K562 (cell line): ENCODE data around the gene SGSM2. TPM values are rescaled to one million over a fixed set of nuclear protein-coding genes. Genes with fewer than 3 reads are reported as not detected.

Source experiments
- ATAC-seq: fragments of 200-7000 bp; cut with Tn5 transposase; 3 replicates; pipeline ENCODE4 v1.9.1; 2020; ENCODE audit warnings: moderate library complexity
- BruUV-seq: library from RNA; stranded (reverse); fragments of 400-500 nt; replicated peaks from 2 replicates; lab custom pipeline; 2021; lab: Mats Ljungman, UMichigan
- CTCF ChIA-PET: fragments of 300-600 bp; formaldehyde crosslinking; extraction: SDS; loops from one replicate; lab custom pipeline; 2021; ENCODE audit warnings: low intra/inter-chr PET ratio; lab: Yijun Ruan, JAX
- POLR2A ChIA-PET: fragments of 300-600, 350-650 bp; sonication (Branson Sonifier 250); formaldehyde crosslinking; extraction: SDS; loops from one replicate; lab custom pipeline; 2021; ENCODE audit warnings: antibody characterized with exemption, inconsistent platforms; lab: Yijun Ruan, JAX
- DNase-seq, 4 experiments: peaks; one replicate each; pipeline versions ENCODE4 v3.0.0 to v3.0.0-alpha.2; 2011 to 2018; ENCODE audit warnings: low spot score in 3 of 4, mixed read lengths in 3 of 4; ENCODE audit errors: extremely low read depth in 1 of 4
- FAIRE-seq: peaks from 2 replicates; lab custom pipeline; 2011; peaks lifted over from hg19 to GRCh38; lab: Jason Lieb, UNC
- H2AFZ ChIP-seq: 2 replicates; pipeline ENCODE4 v1.6.0; 2011; ENCODE audit warnings: low read depth, low read length, control low read depth, inconsistent platforms
- H3K27ac ChIP-seq: fragments of 200-600 bp; 3 replicates; pipeline ENCODE4 v1.8.0; 2011; ENCODE audit warnings: low read depth, mild to moderate bottlenecking, control low read depth, inconsistent platforms, low read length, moderate library complexity, mixed read lengths; ENCODE audit errors: extremely low read depth
- H3K27me3 ChIP-seq, 2 experiments: fragments of 300-600 bp in 1 of 2; 2 replicates in 1 of 2; 3 replicates in 1 of 2; pipeline versions ENCODE4 v1.6.0 to v1.8.0; 2011; ENCODE audit warnings: inconsistent platforms in 2 of 2, low read length in 2 of 2, mild to moderate bottlenecking in 1 of 2, mixed read lengths in 1 of 2, moderate library complexity in 1 of 2; ENCODE audit not compliant: control insufficient read depth in 2 of 2, insufficient read depth in 2 of 2
- H3K36me3 ChIP-seq: fragments of 300-600 bp; 3 replicates; pipeline ENCODE4 v1.8.0; 2011; ENCODE audit warnings: mild to moderate bottlenecking, low read length, inconsistent platforms; ENCODE audit not compliant: control insufficient read depth, insufficient read depth
- H3K4me1 ChIP-seq, 2 experiments: fragments of 200-600 bp in 1 of 2; replicated peaks in 1 of 2; 2 replicates in 1 of 2; 3 replicates in 1 of 2; pipeline versions ENCODE4 v1.5.1 to v1.8.0; 2011; ENCODE audit warnings: inconsistent platforms in 2 of 2, low read length in 2 of 2, mild to moderate bottlenecking in 1 of 2, mixed read lengths in 1 of 2, moderate library complexity in 1 of 2; ENCODE audit not compliant: control insufficient read depth in 2 of 2, insufficient read depth in 2 of 2
- H3K4me2 ChIP-seq: 2 replicates; pipeline ENCODE4 v1.6.1; 2011; ENCODE audit warnings: low read length, control low read depth, inconsistent platforms, mixed read lengths; ENCODE audit not compliant: insufficient read depth
- H3K4me3 ChIP-seq: fragments of 200-600 bp; sonication (generic), shearing (Covaris generic); 2 replicates; pipeline ENCODE4 v1.5.1; 2016; ENCODE audit warnings: control low read depth, inconsistent platforms
- H3K79me2 ChIP-seq: fragments of 200-600 bp; 3 replicates; pipeline ENCODE4 v1.8.0; 2011; ENCODE audit warnings: low read length, inconsistent platforms; ENCODE audit not compliant: control insufficient read depth, insufficient read depth
- H3K9ac ChIP-seq, 2 experiments: 2 replicates each; pipeline versions ENCODE4 v1.6.0 to v1.6.1; 2011; ENCODE audit warnings: low read depth in 2 of 2, low read length in 2 of 2, control low read depth in 1 of 2, inconsistent platforms in 1 of 2, mild to moderate bottlenecking in 1 of 2, mixed read lengths in 1 of 2; ENCODE audit not compliant: insufficient read depth in 1 of 2
- H3K9me1 ChIP-seq: one replicate; pipeline ENCODE4 v1.6.0; 2011; ENCODE audit warnings: inconsistent platforms, mild to moderate bottlenecking, low read length, moderate library complexity; ENCODE audit not compliant: control insufficient read depth, insufficient read depth
- H3K9me3 ChIP-seq: replicated peaks from 2 replicates; pipeline ENCODE4 v1.5.1; 2011; ENCODE audit warnings: low read depth, low read length, inconsistent platforms; ENCODE audit not compliant: control insufficient read depth, insufficient read depth
- H4K20me1 ChIP-seq: replicated peaks from 2 replicates; pipeline ENCODE4 v1.6.1; 2011; ENCODE audit warnings: low read length, inconsistent platforms, mixed read lengths; ENCODE audit not compliant: control insufficient read depth, insufficient read depth
- BACH1 ChIP-seq: fragments of 200-800 bp; sonication (Bioruptor generic); IDR thresholded peaks from 2 replicates; pipeline ENCODE4 v1.6.1; 2016; ENCODE audit warnings: missing genetic modification characterization, missing compliant biosample characterization
- CREBBP ChIP-seq: IDR thresholded peaks from one replicate; pipeline ENCODE4 v1.6.1; 2012; ENCODE audit warnings: low read depth, mild to moderate bottlenecking, control low read depth, inconsistent platforms, low read length
- EZH2 ChIP-seq: IDR thresholded peaks from 2 replicates; pipeline ENCODE4 v1.6.1; 2012; ENCODE audit warnings: low read depth, mild to moderate bottlenecking, inconsistent platforms, low read length, borderline replicate concordance
- MEIS2 ChIP-seq: fragments of 450-650 bp; IDR thresholded peaks from 2 replicates; pipeline ENCODE4 v1.6.1; 2014; ENCODE audit warnings: mild to moderate bottlenecking; ENCODE audit not compliant: partially characterized antibody
- NCOA1 ChIP-seq: fragments of 450-650 bp; IDR thresholded peaks from 2 replicates; pipeline ENCODE4 v1.6.1; 2016; ENCODE audit warnings: low read depth
- PHTF2 ChIP-seq: fragments of 250-450 bp; sonication (Bioruptor Pico); IDR thresholded peaks from 2 replicates; pipeline ENCODE4 v1.5.0; 2021; ENCODE audit warnings: mild to moderate bottlenecking
- RBM22 ChIP-seq: fragments of 200-400 bp; formaldehyde crosslinking; IDR thresholded peaks from 2 replicates; pipeline ENCODE4 v1.6.1; 2018; ENCODE audit warnings: low read length, low read depth; ENCODE audit not compliant: poor library complexity, severe bottlenecking
- SREBF2 ChIP-seq: sonication (generic); formaldehyde crosslinking; IDR thresholded peaks from 2 replicates; pipeline ENCODE4 v1.4.0; 2020; ENCODE audit warnings: mild to moderate bottlenecking, missing genetic modification reagents
- ZNF695 ChIP-seq: fragments of 450-650 bp; formaldehyde crosslinking; IDR thresholded peaks from 2 replicates; pipeline ENCODE4 v1.4.0; 2020; ENCODE audit warnings: mild to moderate bottlenecking, moderate library complexity
- WGBS: fragments of 100-300 bp; shearing (Covaris generic); methylation state at CpG from one replicate; pipeline ENCODE4 v1.1.6; 2016; ENCODE audit warnings: low coverage, mixed read lengths; ENCODE audit not compliant: insufficient coverage; ENCODE audit errors: missing lambda C conversion rate; 5-methylcytosine and 5-hydroxymethylcytosine counted together
- in situ Hi-C: fragments of 300-500 bp; cut with MboI; formaldehyde crosslinking; loops from 4 replicates; pipeline ENCODE4 v1.15.0; 2018; ENCODE audit warnings: inconsistent platforms, mixed read lengths
- intact Hi-C: fragments of 100-400 bp; cut with micrococcal nuclease; formaldehyde crosslinking; loops from 2 replicates; pipeline ENCODE4 v1.14.2; 2022
- polyA plus RNA-seq, 8 experiments: library from polyadenylated mRNA; depleted of rRNA in 4 of 8; stranded (reverse) in 5 of 8; unstranded in 3 of 8; fragments of >200 nt; fragmentation: Nextera tagmentation in 2 of 8; fragmentation: Illumina TruSeq in 1 of 8; extraction: Ambion mirVana in 2 of 8; extraction: Trizol in 1 of 8; gene quantifications; 2 replicates each; pipeline versions ENCODE4 v1.2.1 to v1.2.3, GENCODE V29; 2011 to 2014; ENCODE audit warnings: inconsistent platforms in 1 of 8, missing spikeins in 1 of 8
- total RNA-seq, 7 experiments: library from RNA; depleted of rRNA in 6 of 7; stranded (reverse); fragments of >200 nt in 6 of 7; fragmentation: Illumina TruSeq in 2 of 7; extraction: Trizol in 2 of 7; gene quantifications; 2 replicates each; pipeline versions ENCODE4 v1.2.1 to v1.2.3, GENCODE V29; 2011 to 2021; ENCODE audit warnings: low replicate concordance in 1 of 7
- TF ChIP-seq, protein P1 (sequence below): fragments of 450-650 bp; conservative IDR thresholded peaks from 2 replicates; pipeline ENCODE4 v1.6.1; 2016; ENCODE audit warnings: missing genetic modification characterization, low read depth, mild to moderate bottlenecking, control low read depth, missing compliant biosample characterization
- TF ChIP-seq, protein P2 (sequence below): sonication (generic); formaldehyde crosslinking; IDR thresholded peaks from 2 replicates; pipeline ENCODE4 v1.8.0; 2023; ENCODE audit warnings: missing genetic modification reagents, mild to moderate bottlenecking, borderline replicate concordance
- TF ChIP-seq, protein P3 (sequence below): sonication (generic); formaldehyde crosslinking; IDR thresholded peaks from 2 replicates; pipeline ENCODE4 v1.8.0; 2022; ENCODE audit warnings: missing genetic modification reagents, mild to moderate bottlenecking, moderate library complexity, borderline replicate concordance

SGSM2 gene
- total and polyA plus RNA-seq, 9 of the 15 experiments (the other 6 are each of a cell fraction or from before 2014, with no cell fraction given) = 0.20 to 26.3 (median 14.8) TPM

DNA sequence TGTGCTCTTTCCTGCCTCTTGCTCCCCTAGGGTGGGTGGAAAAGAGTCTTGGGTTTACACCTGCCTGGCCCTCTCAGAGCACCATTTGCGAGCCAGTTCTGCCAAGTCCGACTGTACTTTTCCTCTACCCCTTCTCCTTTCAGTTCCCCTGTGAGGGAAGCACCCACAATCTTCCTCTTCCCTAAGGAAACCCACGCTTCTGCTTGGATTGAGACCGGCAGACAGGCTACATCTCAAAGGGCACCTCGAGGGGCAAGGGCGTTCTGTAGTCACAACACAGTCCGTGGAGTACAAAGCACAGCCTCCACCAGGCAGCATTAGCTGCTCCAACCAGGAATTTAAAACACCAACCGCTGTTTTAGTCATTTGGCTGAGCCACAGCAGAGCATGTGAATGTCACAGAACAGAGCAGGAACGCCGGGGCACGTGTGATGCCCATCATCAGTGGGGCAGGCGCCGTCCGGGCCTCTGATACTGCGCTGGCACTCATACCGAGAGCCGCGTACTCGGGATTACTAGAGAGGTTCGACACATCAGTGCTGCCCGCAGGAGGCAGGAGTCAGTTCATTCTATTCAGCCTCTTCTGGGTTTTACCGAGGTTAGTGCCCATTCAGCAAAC is 77.3 kb downstream of the SGSM2 start:
- CTCF ChIA-PET = interaction anchor here (6.0 kb wide), 1 partner anchor 32 kb away, joined by 78 read pairs; no protein-coding TSS in a partner anchor
- Histone ChIP-seq H3K27ac (no peak overlapping the region), H3K4me3 (no peak overlapping the region), H4K20me1 (no peaks in the 10 kb centered on the region), H3K27me3 (no peaks in the 10 kb centered on the region), H2AFZ (no peak overlapping the region), H3K9ac (no peak overlapping the region), H3K9me3 (no peaks in the 10 kb centered on the region), H3K9me1 (no peaks in the 10 kb centered on the region), H3K4me2 (no peak overlapping the region), H3K4me1 (no peaks in the 10 kb centered on the region; a peak in 1 of 5 replicates), H3K79me2 (no peaks in the 10 kb centered on the region), H3K36me3 (peaks cover 41% of the 10 kb centered on the region; the same call in 2 of the 3 replicates)
- WGBS = 93% methylated on average over 12 of the region's 22 CpGs
- POLR2A ChIA-PET = interaction anchor here (0.7 kb wide), 1 partner anchor 29 kb away, joined by 3 read pairs; no protein-coding TSS in a partner anchor
- in situ Hi-C loops (loop anchor here (5.0 kb wide), 1 partner anchor 37 kb away; no protein-coding TSS in a partner anchor), intact Hi-C loops (no loop called here)
- ATAC-seq = no peak
- DNase-seq = no peak
- BruUV-seq = no TSS peak
- FAIRE-seq = no peak
- TF ChIP-seq, protein P1, sequence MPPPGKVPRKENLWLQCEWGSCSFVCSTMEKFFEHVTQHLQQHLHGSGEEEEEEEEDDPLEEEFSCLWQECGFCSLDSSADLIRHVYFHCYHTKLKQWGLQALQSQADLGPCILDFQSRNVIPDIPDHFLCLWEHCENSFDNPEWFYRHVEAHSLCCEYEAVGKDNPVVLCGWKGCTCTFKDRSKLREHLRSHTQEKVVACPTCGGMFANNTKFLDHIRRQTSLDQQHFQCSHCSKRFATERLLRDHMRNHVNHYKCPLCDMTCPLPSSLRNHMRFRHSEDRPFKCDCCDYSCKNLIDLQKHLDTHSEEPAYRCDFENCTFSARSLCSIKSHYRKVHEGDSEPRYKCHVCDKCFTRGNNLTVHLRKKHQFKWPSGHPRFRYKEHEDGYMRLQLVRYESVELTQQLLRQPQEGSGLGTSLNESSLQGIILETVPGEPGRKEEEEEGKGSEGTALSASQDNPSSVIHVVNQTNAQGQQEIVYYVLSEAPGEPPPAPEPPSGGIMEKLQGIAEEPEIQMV = no peak
- TF ChIP-seq, protein P2, sequence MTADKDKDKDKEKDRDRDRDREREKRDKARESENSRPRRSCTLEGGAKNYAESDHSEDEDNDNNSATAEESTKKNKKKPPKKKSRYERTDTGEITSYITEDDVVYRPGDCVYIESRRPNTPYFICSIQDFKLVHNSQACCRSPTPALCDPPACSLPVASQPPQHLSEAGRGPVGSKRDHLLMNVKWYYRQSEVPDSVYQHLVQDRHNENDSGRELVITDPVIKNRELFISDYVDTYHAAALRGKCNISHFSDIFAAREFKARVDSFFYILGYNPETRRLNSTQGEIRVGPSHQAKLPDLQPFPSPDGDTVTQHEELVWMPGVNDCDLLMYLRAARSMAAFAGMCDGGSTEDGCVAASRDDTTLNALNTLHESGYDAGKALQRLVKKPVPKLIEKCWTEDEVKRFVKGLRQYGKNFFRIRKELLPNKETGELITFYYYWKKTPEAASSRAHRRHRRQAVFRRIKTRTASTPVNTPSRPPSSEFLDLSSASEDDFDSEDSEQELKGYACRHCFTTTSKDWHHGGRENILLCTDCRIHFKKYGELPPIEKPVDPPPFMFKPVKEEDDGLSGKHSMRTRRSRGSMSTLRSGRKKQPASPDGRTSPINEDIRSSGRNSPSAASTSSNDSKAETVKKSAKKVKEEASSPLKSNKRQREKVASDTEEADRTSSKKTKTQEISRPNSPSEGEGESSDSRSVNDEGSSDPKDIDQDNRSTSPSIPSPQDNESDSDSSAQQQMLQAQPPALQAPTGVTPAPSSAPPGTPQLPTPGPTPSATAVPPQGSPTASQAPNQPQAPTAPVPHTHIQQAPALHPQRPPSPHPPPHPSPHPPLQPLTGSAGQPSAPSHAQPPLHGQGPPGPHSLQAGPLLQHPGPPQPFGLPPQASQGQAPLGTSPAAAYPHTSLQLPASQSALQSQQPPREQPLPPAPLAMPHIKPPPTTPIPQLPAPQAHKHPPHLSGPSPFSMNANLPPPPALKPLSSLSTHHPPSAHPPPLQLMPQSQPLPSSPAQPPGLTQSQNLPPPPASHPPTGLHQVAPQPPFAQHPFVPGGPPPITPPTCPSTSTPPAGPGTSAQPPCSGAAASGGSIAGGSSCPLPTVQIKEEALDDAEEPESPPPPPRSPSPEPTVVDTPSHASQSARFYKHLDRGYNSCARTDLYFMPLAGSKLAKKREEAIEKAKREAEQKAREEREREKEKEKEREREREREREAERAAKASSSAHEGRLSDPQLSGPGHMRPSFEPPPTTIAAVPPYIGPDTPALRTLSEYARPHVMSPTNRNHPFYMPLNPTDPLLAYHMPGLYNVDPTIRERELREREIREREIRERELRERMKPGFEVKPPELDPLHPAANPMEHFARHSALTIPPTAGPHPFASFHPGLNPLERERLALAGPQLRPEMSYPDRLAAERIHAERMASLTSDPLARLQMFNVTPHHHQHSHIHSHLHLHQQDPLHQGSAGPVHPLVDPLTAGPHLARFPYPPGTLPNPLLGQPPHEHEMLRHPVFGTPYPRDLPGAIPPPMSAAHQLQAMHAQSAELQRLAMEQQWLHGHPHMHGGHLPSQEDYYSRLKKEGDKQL (CRISPR knock-in tag) = no peak
- no peak for TF ChIP-seq BACH1 (tag)
- no peak for TF ChIP-seq ZNF695
- TF ChIP-seq SREBF2 (CRISPR knock-in tag) = no peak
- no peak for TF ChIP-seq MEIS2
- TF ChIP-seq RBM22 = no peak
- no peak for TF ChIP-seq PHTF2 (CRISPR knock-in tag)
- TF ChIP-seq, protein P3, sequence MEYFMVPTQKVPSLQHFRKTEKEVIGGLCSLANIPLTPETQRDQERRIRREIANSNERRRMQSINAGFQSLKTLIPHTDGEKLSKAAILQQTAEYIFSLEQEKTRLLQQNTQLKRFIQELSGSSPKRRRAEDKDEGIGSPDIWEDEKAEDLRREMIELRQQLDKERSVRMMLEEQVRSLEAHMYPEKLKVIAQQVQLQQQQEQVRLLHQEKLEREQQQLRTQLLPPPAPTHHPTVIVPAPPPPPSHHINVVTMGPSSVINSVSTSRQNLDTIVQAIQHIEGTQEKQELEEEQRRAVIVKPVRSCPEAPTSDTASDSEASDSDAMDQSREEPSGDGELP (CRISPR knock-in tag) = no peak
- TF ChIP-seq EZH2 = no peak
- no peak for TF ChIP-seq CREBBP
- TF ChIP-seq NCOA1 = no peak
